Tongue (tissue), 2 donors: ENCODE measurements around the gene P2RX6. TPM values are rescaled to one million over a fixed set of nuclear protein-coding genes. Genes with fewer than 3 reads are reported as not detected.
A peak's percentile ranks its signal among the peaks of the same experiment; 100 is the strongest.
"Not testable (repeated sequence)": the region's sequence is repeated elsewhere in the genome, so short reads cannot be mapped to it uniquely, and the experiment has no call there.

Experiments used
- DNase-seq: peaks from one replicate; pipeline ENCODE4 v3.0.0-alpha.2; 2015
- total RNA-seq: library from RNA; depleted of rRNA; stranded (reverse); fragments of >200 nt; gene quantifications from one replicate; pipeline ENCODE4 v1.2.3, GENCODE V29; 2014

P2RX6 gene
- total RNA-seq, 1 donor from 2014 or later: 19.3 TPM

DNA sequence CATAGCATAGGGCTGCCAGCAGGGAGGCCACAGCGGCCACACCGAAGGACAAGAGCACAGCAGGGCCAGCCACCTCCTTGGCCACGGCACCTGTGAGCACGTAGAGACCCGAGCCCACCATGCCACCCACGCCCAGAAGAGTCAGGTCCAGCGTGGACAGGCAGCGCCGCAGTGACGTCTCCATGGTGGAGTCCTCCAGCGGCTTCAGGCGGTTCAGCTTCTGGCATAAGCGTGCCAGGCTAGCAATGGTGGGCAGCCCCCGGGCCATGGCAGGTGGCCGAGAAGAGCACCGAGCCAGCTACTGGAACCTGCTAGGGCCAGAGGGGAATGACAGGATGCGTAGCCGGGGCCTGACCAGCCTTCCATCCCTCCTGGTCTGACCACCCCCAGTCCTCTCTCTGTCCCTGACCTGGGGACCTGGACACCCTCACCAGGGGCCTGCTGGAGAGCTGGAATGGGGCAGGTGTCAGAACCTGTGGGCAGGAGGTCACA, 16.6 kb downstream of the P2RX6 start:
- DNase-seq: no peak

DNA sequence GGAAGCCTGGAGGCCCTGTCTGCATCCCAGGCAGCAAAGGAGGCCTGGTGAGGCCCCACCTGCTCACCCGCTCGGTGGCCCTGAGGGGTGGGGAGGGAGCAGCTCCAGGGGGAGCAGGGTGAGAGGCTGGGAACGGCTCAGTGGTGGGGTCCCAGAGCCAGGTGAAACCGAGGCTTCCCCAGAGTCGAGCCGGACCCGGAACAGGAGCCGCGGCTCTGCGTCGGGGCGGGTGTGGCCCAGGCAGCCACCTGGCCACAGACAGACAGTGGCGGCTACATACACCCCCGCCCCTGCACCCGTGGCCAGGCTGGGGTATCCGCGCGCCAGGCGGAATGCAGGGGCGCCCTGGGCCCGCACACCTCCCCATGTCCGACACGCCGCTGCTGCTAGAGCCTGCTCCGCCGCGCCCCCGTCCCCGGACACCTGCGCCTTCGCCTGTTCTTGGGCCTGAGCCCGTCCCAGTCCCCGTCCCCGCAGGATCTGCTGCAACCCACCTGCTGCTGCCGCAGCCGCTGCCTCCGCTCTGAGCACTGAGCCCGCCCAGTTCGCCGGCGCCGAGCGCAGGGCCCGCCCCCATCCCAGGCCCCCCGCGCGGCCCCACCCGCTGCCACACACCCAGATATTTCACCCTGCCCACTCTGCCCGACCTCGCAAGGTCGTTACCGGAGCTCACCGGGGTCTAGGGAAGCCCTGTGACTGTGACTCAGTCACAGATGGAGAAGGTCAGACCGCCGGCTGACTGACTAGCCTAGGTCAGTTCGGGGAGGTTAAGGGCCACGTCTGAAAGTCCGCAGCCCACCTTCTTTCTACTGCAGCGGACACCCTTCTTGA, 17.3 kb downstream of the P2RX6 start, which contains the start of gene SLC7A4:
TSS of gene SLC7A4 (minus strand) at position 525 of the 831 bp plus-strand sequence. CDS start 749 bp downstream, outside the sequence.
- peak; percentile 61 for DNase-seq

DNA sequence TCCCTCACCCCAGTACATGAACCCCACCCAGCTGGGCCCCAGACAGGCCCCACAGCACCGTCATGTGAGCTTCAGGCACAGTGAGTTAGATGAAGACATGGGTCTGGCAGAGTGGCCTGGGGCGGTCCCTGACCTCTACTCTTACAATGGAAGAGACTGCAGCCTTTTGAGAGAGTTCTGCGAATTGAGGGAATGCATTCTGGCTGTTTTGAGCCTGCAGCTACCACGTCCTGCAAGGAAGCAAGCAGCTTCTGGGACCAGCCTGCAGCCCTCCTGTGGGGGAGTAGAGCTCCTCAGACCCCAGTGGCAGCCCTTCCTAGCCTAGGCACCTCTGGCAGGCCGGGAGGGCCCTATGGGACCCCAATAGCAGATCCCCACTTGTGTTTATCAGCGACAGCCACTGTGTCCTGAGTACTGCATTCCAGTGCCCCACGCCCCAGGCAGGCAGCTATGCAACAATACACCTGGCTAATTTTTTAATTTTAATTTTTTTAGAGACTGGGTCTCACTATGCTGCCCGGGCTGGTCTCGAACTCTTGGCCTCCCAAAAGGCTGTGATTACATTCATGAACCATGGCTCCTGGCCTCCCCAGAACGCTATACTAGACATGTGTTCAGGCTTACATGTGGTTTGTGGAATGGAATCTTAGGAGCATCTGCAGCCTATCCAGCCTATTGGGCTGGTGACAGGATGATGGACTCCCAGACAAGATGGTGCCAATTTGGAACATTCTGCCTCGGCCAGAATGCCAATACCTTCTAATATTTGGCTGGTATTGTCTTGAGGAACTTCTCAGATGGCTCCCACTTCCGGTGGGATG, 18.1 kb downstream of the P2RX6 start:
- no peak for DNase-seq

DNA sequence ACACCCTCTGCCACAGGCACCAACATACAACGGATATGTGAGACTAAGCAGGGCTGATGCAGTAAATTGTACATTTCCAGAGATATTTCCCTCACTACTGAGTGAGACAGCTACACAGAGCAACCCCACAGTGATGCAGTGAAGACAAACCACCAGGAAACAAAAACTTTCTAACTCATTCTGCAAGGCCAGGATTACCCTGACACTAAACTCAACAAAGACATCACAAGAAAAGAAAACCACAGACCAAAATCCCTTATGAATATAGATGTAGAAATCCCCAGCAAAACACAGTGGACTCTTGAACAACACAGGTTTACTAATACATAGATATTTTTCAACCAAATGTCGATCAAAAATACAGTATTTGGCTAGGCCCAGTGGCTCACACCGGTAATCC, 18.9 kb downstream of the P2RX6 start:
- no peak for DNase-seq

DNA sequence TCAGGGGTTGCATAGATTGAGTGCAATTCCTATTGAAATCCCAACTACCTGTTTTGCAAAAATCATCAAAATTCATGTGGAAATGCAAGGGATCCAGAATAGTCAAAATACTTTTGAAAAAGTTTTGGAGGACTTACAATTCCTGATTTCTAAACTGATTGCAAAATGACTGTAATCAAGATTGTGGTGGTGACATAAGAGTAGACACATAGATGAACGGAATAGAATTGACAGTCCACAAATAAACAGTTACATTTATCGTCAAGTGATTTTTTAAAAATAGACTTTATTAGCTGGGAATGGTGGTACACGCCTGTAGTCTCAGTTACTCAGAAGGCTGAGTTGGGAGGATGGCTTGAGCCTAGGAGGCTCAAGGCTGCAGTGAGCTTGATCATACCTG, 20.0 kb downstream of the P2RX6 start:
- no peak for DNase-seq

DNA sequence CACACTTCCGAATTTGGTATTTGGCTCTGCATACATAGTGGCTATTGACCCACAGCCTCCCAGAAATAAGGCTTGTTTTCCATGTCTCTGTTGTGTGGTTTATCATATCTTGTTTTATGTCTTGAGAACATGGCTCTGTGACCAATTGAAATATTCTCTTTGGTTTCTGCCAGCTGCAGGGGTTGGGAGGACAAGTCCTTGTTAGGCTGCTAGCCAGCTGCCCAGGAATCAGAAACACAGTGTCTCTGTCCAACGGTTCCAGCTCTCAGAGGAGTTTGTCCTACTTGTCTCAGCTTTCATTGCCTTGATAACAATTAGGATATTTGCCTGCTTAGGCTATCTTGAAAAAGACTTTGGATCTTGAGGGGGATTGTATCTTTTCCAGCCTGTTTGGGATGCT, 23.4 kb downstream of the P2RX6 start:
- DNase-seq: peak; percentile 85

DNA sequence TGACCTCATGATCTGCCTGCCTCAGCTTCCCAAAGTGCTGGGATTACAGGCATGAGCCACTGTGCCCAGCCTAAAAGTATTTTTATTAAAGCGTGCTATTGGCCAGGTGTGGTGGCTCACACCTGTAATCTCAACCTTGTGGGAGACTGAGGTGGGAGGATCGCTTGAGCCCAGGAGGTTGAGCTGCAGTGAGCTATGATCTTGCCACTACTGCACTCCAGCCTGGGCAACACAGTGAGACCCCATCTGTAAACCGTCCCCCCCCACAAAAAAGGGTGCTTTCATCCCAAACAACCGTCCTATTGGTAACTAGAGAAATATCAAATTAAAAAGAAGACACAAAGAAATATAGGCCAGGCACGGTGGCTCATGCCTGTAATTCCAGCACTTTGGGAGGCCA, 24.2 kb downstream of the P2RX6 start:
- DNase-seq: not testable (repeated sequence)

DNA sequence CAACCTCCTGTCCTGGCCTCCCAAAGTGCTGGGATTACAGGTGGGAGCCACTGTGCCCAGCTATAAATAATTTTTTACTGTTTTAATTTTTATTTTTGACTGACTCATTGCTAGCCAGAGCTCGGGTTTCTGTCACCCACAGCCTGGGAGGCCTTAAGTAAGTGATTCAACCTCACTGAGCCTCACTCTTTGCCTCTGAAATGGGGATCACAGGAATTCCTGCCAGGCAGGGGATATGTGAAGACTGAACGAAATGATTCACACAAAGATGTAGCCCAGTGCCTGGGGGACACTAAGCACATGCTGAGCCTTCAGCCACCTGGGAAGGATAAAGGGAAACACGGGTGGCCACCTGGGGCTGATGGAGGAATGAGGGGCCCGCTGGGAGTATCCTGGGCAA, 27.0 kb downstream of the P2RX6 start:
- DNase-seq: no peak

DNA sequence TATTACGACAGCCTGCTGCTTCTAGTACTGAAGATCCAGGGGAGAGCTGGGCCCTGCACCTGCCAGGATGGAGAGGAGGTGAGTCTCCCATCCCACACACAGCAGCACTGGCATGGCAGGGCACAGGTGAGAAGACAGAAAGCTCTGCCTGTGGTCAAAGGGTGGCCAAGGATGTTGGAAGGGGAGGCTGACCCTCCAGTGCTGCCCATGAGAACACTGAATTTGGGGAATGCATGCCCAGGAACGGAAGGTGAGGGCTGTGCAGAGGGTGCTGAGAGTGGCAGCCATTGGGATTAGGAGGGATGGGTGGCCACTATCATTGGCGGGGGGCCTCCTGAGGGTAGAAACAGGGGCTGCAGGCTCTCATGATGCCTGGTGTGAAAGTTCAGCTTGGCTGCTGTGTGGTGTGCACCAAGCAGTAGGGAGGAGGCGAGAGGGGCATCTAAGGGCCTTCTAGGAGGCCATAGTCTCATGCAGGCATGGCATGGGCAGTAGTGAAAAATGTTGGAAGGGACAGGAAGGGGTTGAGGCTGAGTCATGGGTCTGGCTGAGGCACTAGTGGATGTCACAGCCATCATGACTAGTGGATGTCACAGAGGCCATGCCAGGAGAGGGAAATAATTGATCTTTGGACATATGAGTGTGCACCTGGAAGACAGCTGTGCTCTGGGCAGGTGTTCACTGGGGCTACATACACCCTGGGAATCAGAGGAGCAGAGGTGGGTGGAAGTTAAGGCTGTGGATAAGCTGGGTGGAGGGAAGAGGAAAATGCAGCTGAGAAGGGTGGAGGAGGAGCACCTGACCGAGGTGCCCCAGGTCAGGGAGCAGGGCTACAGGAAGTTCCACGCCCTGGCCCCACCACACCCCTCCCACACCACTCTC, 28.3 kb downstream of the P2RX6 start:
- DNase-seq: no peak

DNA sequence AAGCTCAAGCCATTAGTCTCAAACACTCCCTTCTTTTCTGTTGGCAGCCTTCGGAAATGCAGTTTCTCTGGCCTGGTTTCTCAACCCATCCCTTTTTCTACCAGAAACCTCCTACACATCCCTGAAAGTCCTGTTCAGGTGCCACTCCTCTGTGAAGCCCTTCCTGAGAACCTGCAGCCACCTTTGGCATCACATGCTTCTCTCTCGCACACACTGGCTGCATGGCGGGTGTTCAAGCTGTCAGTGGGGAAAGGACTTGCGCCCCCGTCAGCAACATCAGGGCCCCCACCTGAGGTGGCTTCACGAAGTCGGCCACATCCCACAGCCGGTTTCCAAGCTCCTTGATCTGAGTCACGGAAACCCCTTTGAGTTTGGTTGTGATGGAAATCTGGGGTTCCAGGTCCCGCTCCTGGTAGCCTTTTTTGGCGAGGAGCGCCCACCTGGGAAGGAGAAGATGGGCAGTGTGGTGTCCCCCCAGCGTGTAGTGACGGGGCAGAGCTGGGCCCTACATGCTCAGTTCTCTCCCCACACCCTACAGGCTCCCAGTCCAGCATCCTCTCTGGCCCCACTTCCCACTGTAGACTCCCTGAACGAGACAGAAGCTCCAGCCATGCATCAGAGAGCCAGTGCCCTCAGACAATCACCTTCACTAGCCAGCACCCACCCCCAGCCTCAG, 29.0 kb downstream of the P2RX6 start:
- no peak for DNase-seq

DNA sequence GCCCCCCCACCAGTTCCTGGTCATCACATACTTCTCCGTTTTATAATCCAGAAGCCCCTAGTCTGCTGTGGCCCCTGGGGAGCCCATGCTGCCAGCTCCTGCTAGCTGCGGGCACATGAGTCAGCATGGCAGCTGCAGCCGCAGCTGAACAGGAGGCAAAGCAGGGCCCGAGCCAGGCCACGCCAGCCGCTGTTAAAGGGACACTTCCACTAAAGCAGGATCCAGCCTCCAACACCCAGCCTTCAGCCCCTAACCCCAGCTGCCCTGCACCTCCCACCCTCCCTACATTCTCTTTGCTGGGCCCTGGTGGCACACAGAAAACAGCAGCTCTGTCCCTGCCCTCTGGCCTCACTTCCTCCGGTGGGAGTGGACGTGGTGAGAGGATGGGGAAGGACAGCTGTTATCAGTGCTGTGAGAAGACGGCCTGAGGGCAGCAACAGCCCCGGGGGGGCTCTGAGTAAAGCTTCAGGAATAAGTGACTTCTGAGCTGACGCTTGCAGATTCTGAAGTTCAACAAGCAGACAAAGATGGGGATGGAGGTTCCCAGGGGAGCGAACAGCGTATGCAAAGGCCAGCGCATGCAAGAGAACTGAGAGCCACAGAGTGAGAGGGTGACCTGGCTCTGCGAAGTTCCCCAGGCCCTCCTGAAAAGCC, 30.1 kb downstream of the P2RX6 start:
- DNase-seq: peak; percentile 84

DNA sequence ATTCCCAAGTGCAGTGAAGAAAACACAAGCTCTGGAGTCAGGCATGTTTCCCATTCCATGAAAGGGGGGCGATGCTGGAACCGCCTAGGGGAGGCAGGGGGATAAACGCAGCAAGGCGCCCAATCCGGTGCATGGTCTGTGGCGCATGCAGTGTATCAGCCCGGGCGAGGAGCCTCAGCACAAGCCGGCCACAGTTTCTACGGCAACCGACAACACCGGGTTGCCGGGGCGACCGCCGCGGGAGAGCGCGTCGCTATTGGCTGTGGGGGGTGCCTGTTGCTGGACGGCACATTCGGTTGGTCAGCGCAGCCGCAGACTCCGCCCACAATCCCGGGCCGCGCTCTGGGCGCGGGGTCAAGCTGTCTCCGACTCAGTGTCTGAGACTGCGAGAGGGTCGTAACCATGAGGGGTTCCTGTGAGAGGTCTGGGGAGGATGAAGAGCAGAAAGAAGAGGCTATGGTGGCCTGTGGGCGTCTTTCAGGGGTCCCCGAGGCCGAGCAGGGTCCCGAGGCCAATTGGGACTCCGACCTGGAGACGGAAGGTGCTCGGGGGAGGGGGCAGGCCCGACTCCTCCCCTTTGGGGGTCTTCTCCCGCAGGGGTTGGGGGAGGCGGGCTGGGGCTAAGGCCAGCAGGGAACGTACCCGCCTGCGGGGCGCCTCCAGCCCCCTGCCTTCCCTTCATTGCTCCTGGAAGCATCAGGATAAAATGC, 30.8 kb downstream of the P2RX6 start, which contains the start of gene LRRC74B:
TSS of gene LRRC74B (plus strand) at position 362 of the 710 bp plus-strand sequence. CDS start at position 403, 41 bp downstream.
- peak; percentile 94 for DNase-seq

DNA sequence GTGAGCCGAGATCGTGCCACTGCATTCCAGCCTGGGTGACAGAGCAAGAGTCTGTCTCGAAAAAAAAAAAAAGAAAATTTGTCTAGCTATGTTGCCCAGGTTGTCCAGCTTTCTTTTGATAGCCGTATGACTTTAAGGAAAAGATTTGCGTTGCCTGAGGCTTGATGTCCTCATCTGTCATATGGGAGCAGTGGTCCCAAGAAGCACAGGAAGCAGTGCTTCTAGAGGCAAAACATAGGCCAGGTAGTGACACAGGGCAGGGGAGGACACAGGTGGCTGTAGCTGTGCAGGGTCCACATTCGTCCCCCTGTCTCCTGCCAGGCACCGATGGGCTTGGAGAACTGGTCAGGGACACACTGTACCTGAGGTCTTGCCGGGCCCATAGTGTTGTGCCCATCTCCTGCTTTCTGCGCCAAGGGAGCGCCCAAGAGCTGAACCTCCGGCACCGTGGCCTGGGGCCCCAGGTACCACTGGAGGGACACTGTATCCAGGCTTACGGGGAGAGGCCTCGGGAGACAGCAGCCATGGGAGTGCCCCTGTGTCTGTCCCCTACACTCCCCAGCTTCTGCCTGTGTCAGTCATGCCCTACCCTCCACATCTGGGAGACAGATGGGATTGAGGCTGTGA, 32.2 kb downstream of the P2RX6 start:
- no peak for DNase-seq

DNA sequence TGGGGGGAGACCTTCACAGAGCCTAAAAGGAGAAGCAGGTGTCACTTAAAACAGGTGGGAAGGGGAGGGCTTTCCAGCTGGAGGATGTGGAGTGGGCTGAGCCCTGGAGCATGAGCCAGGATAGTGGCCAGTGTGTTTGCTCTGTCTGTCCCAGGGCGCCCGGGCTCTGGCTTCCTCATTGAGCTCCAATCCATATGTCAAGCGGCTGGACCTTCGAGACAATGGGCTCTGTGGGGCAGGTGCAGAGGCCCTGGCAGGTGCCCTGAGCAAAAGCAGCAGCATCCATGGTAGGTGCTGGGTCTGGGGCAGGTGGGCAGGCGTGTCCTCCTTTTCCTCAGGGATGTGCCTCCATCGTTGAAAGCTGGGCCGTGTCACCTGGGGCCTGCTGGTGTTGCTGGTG, 32.8 kb downstream of the P2RX6 start:
- no peak for DNase-seq

DNA sequence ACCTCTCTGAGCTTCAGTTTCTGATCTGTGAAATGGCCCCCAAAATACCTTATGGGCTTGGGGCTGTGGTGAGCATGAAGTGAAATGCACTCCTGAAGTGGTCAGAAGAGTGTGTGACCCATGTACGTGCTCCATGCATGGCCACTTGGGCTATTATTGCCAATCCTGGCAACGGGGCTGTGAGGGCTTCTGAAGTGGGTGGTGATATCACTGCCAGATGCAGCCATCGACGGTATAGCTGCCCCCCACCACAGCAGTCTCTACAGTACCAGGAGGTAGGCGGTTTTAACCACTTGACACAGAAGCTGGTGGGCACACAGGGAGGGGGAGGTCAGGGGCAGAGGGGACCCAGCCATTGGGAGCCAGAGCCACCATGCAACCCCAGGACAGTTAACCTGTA, 33.5 kb downstream of the P2RX6 start:
- DNase-seq: not testable (repeated sequence)

DNA sequence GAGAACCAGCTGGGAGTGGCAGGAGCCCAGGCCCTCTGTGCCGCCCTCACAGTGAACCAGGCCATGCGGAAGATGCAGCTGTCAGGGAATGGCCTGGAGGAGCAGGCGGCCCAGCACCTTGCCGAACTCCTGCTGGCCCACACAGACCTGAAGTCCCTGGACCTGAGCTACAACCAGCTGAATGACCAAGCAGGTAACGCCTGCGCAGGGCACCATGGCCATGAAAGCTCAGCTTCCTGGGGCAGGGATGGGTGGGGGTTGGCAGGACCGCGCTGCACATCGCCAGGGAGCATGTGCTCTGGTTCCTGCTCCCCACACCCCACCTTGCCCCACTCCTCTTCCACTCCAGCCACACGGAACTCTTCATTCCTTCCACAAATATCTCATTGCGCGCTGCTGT, 34.0 kb downstream of the P2RX6 start:
- not testable (repeated sequence) for DNase-seq

DNA sequence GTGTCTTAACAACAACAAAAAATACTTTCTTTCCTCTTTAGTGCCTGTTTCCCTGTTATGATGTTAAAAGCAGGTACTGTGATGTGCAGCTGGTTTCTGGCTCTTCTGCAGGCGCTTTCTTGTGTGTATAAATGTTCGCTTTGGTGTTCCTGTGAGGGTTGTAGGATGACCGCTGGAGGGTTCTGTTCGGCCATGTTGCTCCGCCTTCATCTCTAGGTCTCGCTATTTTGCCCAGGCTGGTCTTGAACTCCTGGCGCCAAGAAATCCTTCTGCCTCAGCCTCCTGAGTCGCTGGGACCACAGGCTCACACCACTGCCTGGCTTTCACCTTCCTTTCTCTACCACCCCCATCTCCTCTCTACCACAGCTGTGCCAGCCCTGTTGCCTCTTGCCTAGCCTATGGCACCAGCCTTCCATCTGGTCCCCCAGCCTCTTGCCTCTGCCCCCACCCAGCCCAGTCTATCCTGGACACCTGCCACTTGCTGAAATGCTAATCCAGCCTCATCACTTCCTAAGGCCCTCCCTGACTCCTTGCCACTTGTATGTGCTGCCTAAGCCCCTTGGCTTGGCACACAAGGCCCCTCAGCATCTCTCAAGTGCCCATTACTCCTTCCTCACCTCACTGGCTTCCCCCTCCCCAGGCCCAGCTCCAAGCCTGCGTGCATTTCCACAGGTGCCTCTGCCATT, 36.3 kb downstream of the P2RX6 start:
- peak; percentile 49 for DNase-seq

DNA sequence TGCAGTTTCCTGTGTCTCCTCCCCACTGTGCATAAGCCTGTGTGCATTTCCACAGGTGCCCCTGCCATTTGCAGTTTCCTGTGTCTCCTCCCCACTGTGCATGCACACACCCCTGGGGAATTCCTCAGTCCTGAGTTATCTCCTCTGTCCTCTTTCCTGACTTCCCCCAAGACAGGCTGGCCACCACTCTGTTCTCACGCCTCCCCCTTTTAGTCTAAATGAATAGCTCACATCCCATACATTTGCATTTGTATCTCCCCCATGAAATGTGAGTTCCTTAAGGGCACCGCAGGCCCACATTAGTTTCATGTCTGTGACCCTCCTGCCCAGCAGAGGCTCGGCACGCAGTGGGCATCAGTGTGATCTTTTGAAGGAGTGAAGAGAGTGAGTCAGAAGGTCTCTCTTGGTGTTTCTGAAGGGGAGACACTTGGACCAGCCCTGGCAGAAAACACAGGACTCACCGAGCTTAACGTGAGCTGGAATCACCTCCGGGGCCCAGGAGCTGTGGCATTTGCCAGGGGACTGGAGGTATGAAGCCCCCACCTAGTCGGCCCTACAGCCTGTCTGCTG, 37.0 kb downstream of the P2RX6 start:
- no peak for DNase-seq
